A673 (cell line): Measurements from ENCODE around the gene DMD. TPM values are rescaled to one million over a fixed set of nuclear protein-coding genes. Genes with fewer than 3 reads are reported as not detected.

Source experiments
- BruUV-seq: library from RNA; stranded (reverse); fragments of 400-500 nt; replicated peaks from 2 replicates; lab custom pipeline; 2021; lab: Mats Ljungman, UMichigan
- CTCF ChIA-PET: fragments of 300-600 bp; sonication (Branson Sonifier 250); formaldehyde crosslinking; loops from one replicate; lab custom pipeline; 2022; ENCODE audit warnings: antibody characterized with exemption; lab: Charles Lee
- POLR2A ChIA-PET: fragments of 300-600 bp; sonication (Branson Sonifier 250); formaldehyde crosslinking; loops from one replicate; lab custom pipeline; 2022; ENCODE audit warnings: antibody characterized with exemption; ENCODE audit not compliant: low non-redundant PET; lab: Charles Lee
- DNase-seq: peaks from one replicate; pipeline ENCODE4 v3.0.0-alpha.2; 2015; ENCODE audit warnings: low spot score
- H3K27ac ChIP-seq: fragments of 200-600 bp; sonication (generic); 2 replicates; pipeline ENCODE4 v1.5.1; 2016; ENCODE audit warnings: mixed run types, low read depth, mild to moderate bottlenecking, mixed read lengths, antibody characterized with exemption, low read length; ENCODE audit not compliant: poor library complexity, severe bottlenecking
- H3K27me3 ChIP-seq: fragments of 200-600 bp; sonication (generic); replicated peaks from 2 replicates; pipeline ENCODE4 v1.6.1; 2017; ENCODE audit warnings: mixed run types, low read depth, mild to moderate bottlenecking, mixed read lengths, antibody characterized with exemption, low read length; ENCODE audit not compliant: insufficient read depth, poor library complexity
- H3K36me3 ChIP-seq: fragments of 200-600 bp; sonication (generic); 2 replicates; pipeline ENCODE4 v1.6.1; 2016; ENCODE audit warnings: mixed run types, mild to moderate bottlenecking, mixed read lengths, antibody characterized with exemption, low read length; ENCODE audit not compliant: insufficient read depth, poor library complexity, severe bottlenecking
- H3K4me1 ChIP-seq: fragments of 200-600 bp; sonication (generic); 2 replicates; pipeline ENCODE4 v1.6.1; 2017; ENCODE audit warnings: mixed run types, mild to moderate bottlenecking, mixed read lengths, antibody characterized with exemption, low read length; ENCODE audit not compliant: insufficient read depth, poor library complexity, severe bottlenecking
- H3K4me3 ChIP-seq: fragments of 200-600 bp; sonication (generic); 2 replicates; pipeline ENCODE4 v1.5.1; 2016; ENCODE audit warnings: low read depth, mixed run types, mild to moderate bottlenecking, mixed read lengths, low read length; ENCODE audit not compliant: poor library complexity, severe bottlenecking
- H3K9me3 ChIP-seq: fragments of 200-600 bp; sonication (generic); 2 replicates; pipeline ENCODE4 v1.6.1; 2016; ENCODE audit warnings: mixed run types, low read depth, mild to moderate bottlenecking, mixed read lengths, antibody characterized with exemption, low read length; ENCODE audit not compliant: poor library complexity, severe bottlenecking
- EZH2 ChIP-seq: fragments of 200-600 bp; sonication (generic); IDR thresholded peaks from 2 replicates; pipeline ENCODE4 v1.6.1; 2017; ENCODE audit warnings: borderline replicate concordance, low read depth, mild to moderate bottlenecking, mixed read lengths, antibody characterized with exemption, low read length; ENCODE audit not compliant: poor library complexity, severe bottlenecking
- intact Hi-C: fragments of 100-400 bp; cut with micrococcal nuclease; formaldehyde crosslinking; loops from one replicate; pipeline ENCODE4 v1.10.0; 2022; ENCODE audit not compliant: unreplicated experiment
- total RNA-seq: library from RNA; stranded (reverse); gene quantifications from 2 replicates; pipeline ENCODE4 v1.2.3, GENCODE V29; 2021
- TF ChIP-seq, protein P1 (sequence below): fragments of 300-800, 200-600 bp; sonication (generic); conservative IDR thresholded peaks from 2 replicates; pipeline ENCODE4 v1.5.1; 2017; ENCODE audit warnings: low read depth, mild to moderate bottlenecking, antibody characterized with exemption, low read length, moderate library complexity, mixed read lengths

The DMD gene
- total RNA-seq, 1 experiment from 2014 or later, result 5.4 TPM

DNA sequence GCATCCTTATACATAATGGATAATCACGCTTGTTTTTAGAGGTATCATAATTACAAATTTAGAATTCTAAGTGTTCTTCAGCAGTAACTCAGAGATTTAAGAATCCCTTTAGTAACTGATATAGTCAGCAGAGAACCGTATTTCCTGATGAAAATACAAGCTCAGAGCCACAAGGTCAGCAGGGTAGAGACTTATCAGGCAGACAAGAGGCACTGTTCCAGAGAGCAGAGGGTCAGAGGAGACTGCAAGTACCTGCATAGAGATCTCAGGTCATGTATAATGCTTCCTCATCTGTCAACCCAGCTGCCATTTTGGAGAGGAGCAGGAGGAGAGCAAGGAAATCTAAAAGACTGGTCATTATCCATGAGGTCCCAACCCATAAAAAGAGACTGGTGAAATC is 1352.4 kb downstream of the DMD start:
- TF ChIP-seq, protein P1, sequence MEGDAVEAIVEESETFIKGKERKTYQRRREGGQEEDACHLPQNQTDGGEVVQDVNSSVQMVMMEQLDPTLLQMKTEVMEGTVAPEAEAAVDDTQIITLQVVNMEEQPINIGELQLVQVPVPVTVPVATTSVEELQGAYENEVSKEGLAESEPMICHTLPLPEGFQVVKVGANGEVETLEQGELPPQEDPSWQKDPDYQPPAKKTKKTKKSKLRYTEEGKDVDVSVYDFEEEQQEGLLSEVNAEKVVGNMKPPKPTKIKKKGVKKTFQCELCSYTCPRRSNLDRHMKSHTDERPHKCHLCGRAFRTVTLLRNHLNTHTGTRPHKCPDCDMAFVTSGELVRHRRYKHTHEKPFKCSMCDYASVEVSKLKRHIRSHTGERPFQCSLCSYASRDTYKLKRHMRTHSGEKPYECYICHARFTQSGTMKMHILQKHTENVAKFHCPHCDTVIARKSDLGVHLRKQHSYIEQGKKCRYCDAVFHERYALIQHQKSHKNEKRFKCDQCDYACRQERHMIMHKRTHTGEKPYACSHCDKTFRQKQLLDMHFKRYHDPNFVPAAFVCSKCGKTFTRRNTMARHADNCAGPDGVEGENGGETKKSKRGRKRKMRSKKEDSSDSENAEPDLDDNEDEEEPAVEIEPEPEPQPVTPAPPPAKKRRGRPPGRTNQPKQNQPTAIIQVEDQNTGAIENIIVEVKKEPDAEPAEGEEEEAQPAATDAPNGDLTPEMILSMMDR, result no peak
- no peak for TF ChIP-seq EZH2
- H3K4me1 ChIP-seq, result no peaks in the 10 kb centered on the region
- intact Hi-C loops, result no loop called here
- BruUV-seq, result no TSS peak
- no peaks in the 10 kb centered on the region for H3K9me3 ChIP-seq
- ChIA-PET CTCF (interaction anchor here (0.5 kb wide), 1 partner anchor 271 kb away, joined by 3 read pairs; no protein-coding TSS in a partner anchor), POLR2A (no interaction called here)
- H3K27me3 ChIP-seq, result no peaks in the 10 kb centered on the region
- no peak for DNase-seq
- H3K36me3 ChIP-seq, result no peaks in the 10 kb centered on the region
- no peak overlapping the region for H3K27ac ChIP-seq
- H3K4me3 ChIP-seq, result no peak overlapping the region

DNA sequence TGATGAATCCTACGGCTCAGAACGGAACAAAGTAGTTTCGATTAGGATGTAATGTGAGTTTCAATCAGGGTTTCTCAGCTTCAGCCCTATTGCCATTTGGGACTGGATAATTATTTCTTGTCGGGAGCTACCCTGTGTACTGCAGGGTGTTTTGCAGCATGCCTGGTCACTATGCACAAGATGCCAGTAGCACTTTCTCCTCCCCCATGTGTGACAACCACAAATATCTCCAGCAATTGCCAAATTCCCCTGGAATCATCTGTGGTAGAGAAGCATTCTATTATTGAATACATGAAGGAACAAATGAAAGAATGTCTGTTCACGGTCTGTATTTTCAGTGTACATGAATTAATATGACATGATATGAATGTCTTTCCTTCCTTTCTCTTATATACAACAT is 1356.6 kb downstream of the DMD start:
- H3K9me3 ChIP-seq, result no peaks in the 10 kb centered on the region
- CTCF ChIA-PET, result no interaction called here
- no peaks in the 10 kb centered on the region for H3K4me1 ChIP-seq
- H3K36me3 ChIP-seq, result no peaks in the 10 kb centered on the region
- no peak overlapping the region for H3K27ac ChIP-seq
- H3K27me3 ChIP-seq, result no peaks in the 10 kb centered on the region
- POLR2A ChIA-PET, result no interaction called here
- no peak overlapping the region for H3K4me3 ChIP-seq
- intact Hi-C loops, result no loop called here
- DNase-seq, result no peak
- BruUV-seq, result no TSS peak
- TF ChIP-seq, protein P1, result no peak
- no peak for TF ChIP-seq EZH2

DNA sequence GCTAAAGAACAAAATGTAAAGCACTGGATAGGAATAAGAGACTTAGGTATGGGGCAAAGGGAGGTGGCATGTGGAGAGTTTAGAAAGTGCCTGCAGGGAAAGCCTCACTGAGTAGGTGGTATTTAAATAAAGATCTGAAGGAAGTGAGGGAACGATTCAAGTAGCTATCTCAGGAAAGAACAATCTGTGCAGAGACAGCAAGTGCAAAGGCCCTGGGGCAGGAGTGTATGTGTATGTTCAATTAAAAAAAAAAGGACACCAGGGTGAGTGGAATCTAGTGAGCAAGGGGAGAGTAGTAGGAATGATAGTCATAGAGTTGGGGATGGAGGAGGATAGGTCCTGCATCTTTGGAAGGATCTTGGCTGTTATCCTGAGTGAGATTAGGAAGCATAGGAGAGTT is 1359.6 kb downstream of the DMD start:
- H3K4me3 ChIP-seq, result no peak overlapping the region
- ChIA-PET CTCF (no interaction called here), POLR2A (no interaction called here)
- no peaks in the 10 kb centered on the region for H3K9me3 ChIP-seq
- DNase-seq, result no peak
- BruUV-seq, result no TSS peak
- no peaks in the 10 kb centered on the region for H3K4me1 ChIP-seq
- intact Hi-C loops, result no loop called here
- TF ChIP-seq, protein P1, result no peak
- no peak for TF ChIP-seq EZH2
- H3K27me3 ChIP-seq, result no peaks in the 10 kb centered on the region
- no peaks in the 10 kb centered on the region for H3K36me3 ChIP-seq
- H3K27ac ChIP-seq, result no peak overlapping the region
